Mesendoderm (in vitro differentiated cells): ENCODE data around the gene NAV2.

Experiments used
- DNase-seq: peaks from one replicate; pipeline ENCODE4 v3.0.0; 2013
- H2AK5ac ChIP-seq: 2 replicates; pipeline ENCODE4 v1.6.1; 2013; ENCODE audit warnings: low read length, inconsistent platforms
- H2BK120ac ChIP-seq: 2 replicates; pipeline ENCODE4 v1.6.1; 2013; ENCODE audit warnings: low read depth, mild to moderate bottlenecking, low read length, moderate library complexity, mixed read lengths
- H2BK15ac ChIP-seq: replicated peaks from 2 replicates; pipeline ENCODE4 v1.6.1; 2013; ENCODE audit warnings: low read depth, mild to moderate bottlenecking, moderate library complexity
- H2BK5ac ChIP-seq: 2 replicates; pipeline ENCODE4 v1.6.1; 2013; ENCODE audit warnings: low read length, inconsistent platforms
- H3K18ac ChIP-seq: 2 replicates; pipeline ENCODE4 v1.6.1; 2013; ENCODE audit warnings: mild to moderate bottlenecking, low read length, mixed read lengths
- H3K23ac ChIP-seq: one replicate; pipeline ENCODE4 v1.6.1; 2013; ENCODE audit warnings: low read length
- H3K27ac ChIP-seq: 2 replicates; pipeline ENCODE4 v1.5.1; 2013; ENCODE audit warnings: low read depth, mild to moderate bottlenecking, inconsistent platforms, low read length, moderate library complexity
- H3K27me3 ChIP-seq: 2 replicates; pipeline ENCODE4 v1.6.1; 2013; ENCODE audit warnings: low read length, control low read depth, mild to moderate bottlenecking, inconsistent platforms; ENCODE audit not compliant: insufficient read depth, poor library complexity
- H3K36me3 ChIP-seq: 2 replicates; pipeline ENCODE4 v1.6.1; 2013; ENCODE audit warnings: low read length, inconsistent platforms; ENCODE audit not compliant: control insufficient read depth, insufficient read depth
- H3K4ac ChIP-seq: one replicate; pipeline ENCODE4 v1.6.1; 2013; ENCODE audit warnings: low read depth, mild to moderate bottlenecking, low read length, moderate library complexity
- H3K4me1 ChIP-seq: 2 replicates; pipeline ENCODE4 v1.6.1; 2013; ENCODE audit warnings: low read depth, low read length, inconsistent platforms; ENCODE audit not compliant: control insufficient read depth
- H3K4me2 ChIP-seq: 2 replicates; pipeline ENCODE4 v1.6.1; 2013; ENCODE audit warnings: low read length
- H3K4me3 ChIP-seq: 2 replicates; pipeline ENCODE4 v1.5.1; 2013; ENCODE audit warnings: mild to moderate bottlenecking, low read length
- H3K56ac ChIP-seq: one replicate; pipeline ENCODE4 v1.6.1; 2013; ENCODE audit warnings: low read length
- H3K79me1 ChIP-seq: 2 replicates; pipeline ENCODE4 v1.6.1; 2013; ENCODE audit warnings: low read length, inconsistent platforms
- H3K79me2 ChIP-seq: 2 replicates; pipeline ENCODE4 v1.6.1; 2013; ENCODE audit warnings: mild to moderate bottlenecking, low read length; ENCODE audit not compliant: control insufficient read depth, insufficient read depth
- H3K9ac ChIP-seq: 2 replicates; pipeline ENCODE4 v1.6.1; 2013; ENCODE audit warnings: low read length, inconsistent platforms
- H4K5ac ChIP-seq: one replicate; pipeline ENCODE4 v1.6.1; 2013; ENCODE audit warnings: low read length
- H4K8ac ChIP-seq: one replicate; pipeline ENCODE4 v1.6.1; 2013; ENCODE audit warnings: low read depth, mild to moderate bottlenecking, control low read depth, low read length, moderate library complexity
- WGBS: extraction: QIAGEN DNeasy Blood & Tissue Kit; methylation state at CpG from one replicate; pipeline ENCODE4 v1.1.7; 2013; ENCODE audit warnings: low lambda C conversion rate, missing lambda C conversion rate; ENCODE audit not compliant: insufficient coverage; ENCODE audit errors: extremely low coverage; 5-methylcytosine and 5-hydroxymethylcytosine counted together

NAV2 gene

GRCh38 chr11:20161230-20161918 is 448.7 kb downstream of the NAV2 start:
- Histone ChIP-seq H3K36me3 (no peaks in the 10 kb centered on the region), H3K27ac (no peak overlapping the region), H4K8ac (no peak overlapping the region), H4K5ac (no peak overlapping the region), H3K9ac (no peak overlapping the region), H3K56ac (no peak overlapping the region), H2BK120ac (no peak overlapping the region), H3K4me1 (peaks cover 6% of the 10 kb centered on the region), H3K18ac (no peak overlapping the region), H3K4ac (no peak overlapping the region), H3K23ac (no peak overlapping the region), H2AK5ac (no peak overlapping the region), H2BK15ac (no peak overlapping the region), H3K27me3 (peaks cover 72% of the 10 kb centered on the region), H3K79me2 (no peaks in the 10 kb centered on the region), H3K4me3 (no peak overlapping the region), H3K4me2 (peak overlapping the region; percentile 7), H3K79me1 (no peaks in the 10 kb centered on the region), H2BK5ac (no peak overlapping the region)
- DNase-seq, result peak; percentile 86
- WGBS, result no CpG with 5 or more reads among the region's 29 CpGs

- Histone ChIP-seq H3K27ac (no peak overlapping the region), H3K9ac (no peak overlapping the region), H3K4me3 (no peak overlapping the region), H3K23ac (no peak overlapping the region), H3K79me1 (no peaks in the 10 kb centered on the region), H3K36me3 (no peaks in the 10 kb centered on the region), H3K4ac (no peak overlapping the region), H2BK120ac (no peak overlapping the region), H3K18ac (no peak overlapping the region), H2BK15ac (no peak overlapping the region), H3K56ac (no peak overlapping the region), H3K27me3 (peaks cover 69% of the 10 kb centered on the region), H4K5ac (no peak overlapping the region), H4K8ac (no peak overlapping the region), H3K4me2 (no peak overlapping the region), H2AK5ac (no peak overlapping the region), H3K79me2 (no peaks in the 10 kb centered on the region), H3K4me1 (peaks cover 6% of the 10 kb centered on the region), H2BK5ac (no peak overlapping the region)
- no CpG with 5 or more reads among the region's 24 CpGs for WGBS
- DNase-seq, result peak; percentile 33
Observed at GRCh38 chr11:20161923-20162744, 449.5 kb downstream of the NAV2 start.

- H2BK5ac ChIP-seq, result no peak overlapping the region
- no peaks in the 10 kb centered on the region for H3K79me1 ChIP-seq
- H2AK5ac ChIP-seq, result no peak overlapping the region
- H3K4me3 ChIP-seq, result peak overlapping the region; percentile 19
- H3K27me3 ChIP-seq, result peaks cover 61% of the 10 kb centered on the region
- peak; percentile 78 for DNase-seq
- no peak overlapping the region for H3K27ac ChIP-seq
- peaks cover 3% of the 10 kb centered on the region for H3K4me1 ChIP-seq
- no peak overlapping the region for H2BK15ac ChIP-seq
- no peaks in the 10 kb centered on the region for H3K36me3 ChIP-seq
- no peak overlapping the region for H3K23ac ChIP-seq
- H4K8ac ChIP-seq, result no peak overlapping the region
- WGBS, result no CpG with 5 or more reads among the region's 61 CpGs
- peak overlapping the region; percentile 4 for H3K9ac ChIP-seq
- H2BK120ac ChIP-seq, result no peak overlapping the region
- peak overlapping the region; percentile 52 for H3K4me2 ChIP-seq
- peak overlapping the region; percentile 49 for H3K56ac ChIP-seq
- H4K5ac ChIP-seq, result no peak overlapping the region
- no peak overlapping the region for H3K18ac ChIP-seq
- H3K79me2 ChIP-seq, result no peaks in the 10 kb centered on the region
- H3K4ac ChIP-seq, result no peak overlapping the region
Observed at GRCh38 chr11:20162824-20163782, 450.5 kb downstream of the NAV2 start.

GRCh38 chr11:20163783-20164481 is 451.3 kb downstream of the NAV2 start:
- no peak overlapping the region for H4K8ac ChIP-seq

More at GRCh38 chr11:20163783-20164481, 451.3 kb downstream of the NAV2 start:
- DNase-seq, result no peak
- Histone ChIP-seq H3K27me3 (peaks cover 54% of the 10 kb centered on the region), H3K4me1 (peaks cover 3% of the 10 kb centered on the region), H3K36me3 (no peaks in the 10 kb centered on the region), H3K4me3 (peak overlapping the region; percentile 19), H3K18ac (no peak overlapping the region), H3K9ac (peak overlapping the region; percentile 4), H3K23ac (no peak overlapping the region), H3K27ac (no peak overlapping the region), H2BK5ac (no peak overlapping the region), H3K56ac (no peak overlapping the region), H2AK5ac (no peak overlapping the region), H3K4me2 (peak overlapping the region; percentile 52), H2BK120ac (no peak overlapping the region), H3K4ac (no peak overlapping the region), H3K79me1 (no peaks in the 10 kb centered on the region), H2BK15ac (no peak overlapping the region), H3K79me2 (no peaks in the 10 kb centered on the region), H4K5ac (no peak overlapping the region)
- no CpG with 5 or more reads among the region's 26 CpGs for WGBS
